ENCODE data around the gene SDR9C7. TPM values are rescaled to one million over a fixed set of nuclear protein-coding genes. Genes with fewer than 3 reads are reported as not detected.

Gene SDR9C7
- total RNA-seq, 1 donor from 2014 or later, result not detected

DNA sequence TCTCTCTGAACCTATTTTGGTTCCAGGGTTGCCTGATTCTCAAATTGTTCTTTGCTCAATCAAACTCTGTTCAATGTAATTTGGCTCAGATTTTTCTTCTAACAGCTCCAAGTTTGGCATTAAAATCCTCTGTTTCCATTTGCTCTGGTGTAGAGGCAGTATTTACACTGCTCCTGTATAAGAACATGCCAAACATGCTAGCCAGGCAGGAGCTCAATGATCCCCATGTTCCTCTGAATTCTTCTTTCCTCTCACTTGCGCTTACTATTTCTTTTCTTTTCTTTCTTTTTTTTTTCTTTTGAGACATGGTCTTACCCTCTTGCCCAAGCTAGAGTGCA is 17.2 kb downstream of the SDR9C7 start:
- no peak for FAIRE-seq
- TF ChIP-seq EZH2 (IDR thresholded peaks at IDR 0.05; ENCODE audit: insufficient read depth, low read length), result no peak
- TF ChIP-seq, protein P1, sequence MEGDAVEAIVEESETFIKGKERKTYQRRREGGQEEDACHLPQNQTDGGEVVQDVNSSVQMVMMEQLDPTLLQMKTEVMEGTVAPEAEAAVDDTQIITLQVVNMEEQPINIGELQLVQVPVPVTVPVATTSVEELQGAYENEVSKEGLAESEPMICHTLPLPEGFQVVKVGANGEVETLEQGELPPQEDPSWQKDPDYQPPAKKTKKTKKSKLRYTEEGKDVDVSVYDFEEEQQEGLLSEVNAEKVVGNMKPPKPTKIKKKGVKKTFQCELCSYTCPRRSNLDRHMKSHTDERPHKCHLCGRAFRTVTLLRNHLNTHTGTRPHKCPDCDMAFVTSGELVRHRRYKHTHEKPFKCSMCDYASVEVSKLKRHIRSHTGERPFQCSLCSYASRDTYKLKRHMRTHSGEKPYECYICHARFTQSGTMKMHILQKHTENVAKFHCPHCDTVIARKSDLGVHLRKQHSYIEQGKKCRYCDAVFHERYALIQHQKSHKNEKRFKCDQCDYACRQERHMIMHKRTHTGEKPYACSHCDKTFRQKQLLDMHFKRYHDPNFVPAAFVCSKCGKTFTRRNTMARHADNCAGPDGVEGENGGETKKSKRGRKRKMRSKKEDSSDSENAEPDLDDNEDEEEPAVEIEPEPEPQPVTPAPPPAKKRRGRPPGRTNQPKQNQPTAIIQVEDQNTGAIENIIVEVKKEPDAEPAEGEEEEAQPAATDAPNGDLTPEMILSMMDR (IDR thresholded peaks at IDR 0.05; ENCODE audit: insufficient read depth, low read depth, low read length), result no peak
- peaks cover 1% of the 10 kb centered on the region for H3K36me3 Mint-ChIP-seq (ENCODE audit: low read depth, unreplicated experiment)

DNA sequence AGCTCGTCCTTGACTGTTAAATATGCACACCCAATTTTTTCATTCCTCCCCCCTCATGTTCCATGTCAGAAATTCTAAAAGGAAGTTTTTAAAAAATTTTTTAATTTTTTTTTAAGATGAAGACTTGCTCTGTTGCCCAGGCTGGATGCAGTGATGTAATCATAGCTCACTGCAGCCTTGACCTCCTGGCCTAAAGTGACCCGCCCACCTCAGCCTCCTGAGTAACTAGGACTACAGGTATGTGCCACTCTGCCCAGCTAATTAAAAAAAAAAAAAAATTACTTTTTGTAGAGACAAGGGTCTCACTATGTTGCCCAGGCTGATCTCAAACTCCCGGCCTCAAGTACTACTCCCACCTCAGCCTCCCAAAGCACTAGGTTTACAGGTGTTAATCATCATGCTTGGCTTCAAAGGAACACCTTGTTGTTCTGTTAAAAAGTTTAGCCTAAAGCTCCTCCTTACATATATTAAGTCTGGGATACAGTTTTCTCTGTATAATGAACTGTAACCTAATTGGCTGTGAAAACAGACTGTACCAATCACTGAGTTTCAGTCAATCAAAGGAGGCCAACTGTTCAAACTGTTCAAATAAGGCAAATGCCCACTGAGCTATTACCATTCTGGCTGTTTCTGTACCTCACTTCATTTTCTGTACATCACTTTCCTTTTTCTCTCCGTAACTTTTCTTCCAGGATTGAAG is 17.8 kb downstream of the SDR9C7 start:
- Histone ChIP-seq H3K4me2 (ENCODE audit: low read length) (no peak overlapping the region), H3K27ac (ENCODE audit: low read depth, low read length) (no peak overlapping the region), H3K9me3 (ENCODE audit: insufficient read depth, low read depth, low read length) (no peaks in the 10 kb centered on the region), H4K20me1 (ENCODE audit: insufficient read depth, low read length) (no peaks in the 10 kb centered on the region), H3K36me3 (ENCODE audit: insufficient read depth, low read length) (no peaks in the 10 kb centered on the region), H3K4me1 (ENCODE audit: insufficient read depth, low read length) (no peaks in the 10 kb centered on the region), H2AFZ (ENCODE audit: low read depth, low read length) (no peak overlapping the region), H3K79me2 (ENCODE audit: insufficient read depth, low read length) (no peaks in the 10 kb centered on the region), H3K9ac (ENCODE audit: low read length) (no peak overlapping the region), H3K4me3 (ENCODE audit: insufficient read depth, low read depth, low read length) (no peak overlapping the region), H3K27me3 (ENCODE audit: insufficient read depth, low read length) (no peaks in the 10 kb centered on the region)
- peaks cover 6% of the 10 kb centered on the region for H3K9me3 Mint-ChIP-seq (ENCODE audit: unreplicated experiment)
- no peak overlapping the region for H3K4me3 Mint-ChIP-seq (ENCODE audit: unreplicated experiment)
- no peak for DNase-seq (ENCODE audit: low read depth)
- H3K36me3 Mint-ChIP-seq (ENCODE audit: low read depth, unreplicated experiment), result peaks cover 1% of the 10 kb centered on the region
- FAIRE-seq, result no peak
- H3K27me3 Mint-ChIP-seq (ENCODE audit: low read depth, unreplicated experiment), result peaks cover 19% of the 10 kb centered on the region
- no peak for TF ChIP-seq EZH2 (IDR thresholded peaks at IDR 0.05; ENCODE audit: insufficient read depth, low read length)
- TF ChIP-seq, protein P1 (IDR thresholded peaks at IDR 0.05; ENCODE audit: insufficient read depth, low read depth, low read length), result no peak
- H3K4me1 Mint-ChIP-seq (ENCODE audit: low read depth, unreplicated experiment), result no peaks in the 10 kb centered on the region
- no peak overlapping the region for H3K27ac Mint-ChIP-seq (ENCODE audit: unreplicated experiment)

More for the DNA sequence above, 17.2 kb downstream of the SDR9C7 start:
- Histone ChIP-seq H3K79me2 (ENCODE audit: insufficient read depth, low read length) (no peaks in the 10 kb centered on the region), H4K20me1 (ENCODE audit: insufficient read depth, low read length) (no peaks in the 10 kb centered on the region), H3K36me3 (ENCODE audit: insufficient read depth, low read length) (no peaks in the 10 kb centered on the region), H3K4me3 (ENCODE audit: insufficient read depth, low read depth, low read length) (no peak overlapping the region), H3K4me1 (ENCODE audit: insufficient read depth, low read length) (no peaks in the 10 kb centered on the region), H3K27ac (ENCODE audit: low read depth, low read length) (no peak overlapping the region), H3K27me3 (ENCODE audit: insufficient read depth, low read length) (no peaks in the 10 kb centered on the region), H2AFZ (ENCODE audit: low read depth, low read length) (no peak overlapping the region), H3K9me3 (ENCODE audit: insufficient read depth, low read depth, low read length) (no peaks in the 10 kb centered on the region), H3K9ac (ENCODE audit: low read length) (no peak overlapping the region), H3K4me2 (ENCODE audit: low read length) (no peak overlapping the region)
- Mint-ChIP-seq H3K27ac (ENCODE audit: unreplicated experiment) (no peak overlapping the region), H3K4me3 (ENCODE audit: unreplicated experiment) (no peak overlapping the region), H3K4me1 (ENCODE audit: low read depth, unreplicated experiment) (no peaks in the 10 kb centered on the region), H3K27me3 (ENCODE audit: low read depth, unreplicated experiment) (peaks cover 16% of the 10 kb centered on the region), H3K9me3 (ENCODE audit: unreplicated experiment) (peaks cover 2% of the 10 kb centered on the region)
- DNase-seq (ENCODE audit: low read depth), result no peak

DNA sequence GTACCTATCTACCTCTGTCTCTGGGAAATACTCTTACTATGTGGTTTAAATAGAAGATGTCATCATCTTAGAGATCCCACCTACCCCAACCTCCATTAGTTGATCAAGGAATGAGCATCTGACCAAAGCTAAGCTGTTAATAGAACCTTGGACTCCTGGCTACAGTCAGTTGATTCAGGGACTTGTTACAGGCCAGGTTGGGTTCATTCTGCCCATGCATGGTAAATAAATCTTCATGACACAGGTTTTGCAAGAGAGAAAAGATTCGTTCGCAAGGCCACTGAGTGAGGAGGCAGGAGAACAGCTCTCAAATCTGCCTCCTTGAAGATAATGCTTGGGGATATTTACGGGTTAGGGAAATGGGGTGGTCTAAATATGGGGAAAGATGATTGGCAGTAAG is 19.5 kb downstream of the SDR9C7 start:
- no peaks in the 10 kb centered on the region for H3K79me2 ChIP-seq (ENCODE audit: insufficient read depth, low read length)
- no peaks in the 10 kb centered on the region for H3K27me3 ChIP-seq (ENCODE audit: insufficient read depth, low read length)
- no peaks in the 10 kb centered on the region for H3K4me1 Mint-ChIP-seq (ENCODE audit: low read depth, unreplicated experiment)
- peaks cover 28% of the 10 kb centered on the region for H3K27me3 Mint-ChIP-seq (ENCODE audit: low read depth, unreplicated experiment)
- no peak overlapping the region for H3K4me2 ChIP-seq (ENCODE audit: low read length)
- no peak overlapping the region for H3K4me3 ChIP-seq (ENCODE audit: insufficient read depth, low read depth, low read length)
- no peaks in the 10 kb centered on the region for H3K9me3 ChIP-seq (ENCODE audit: insufficient read depth, low read depth, low read length)
- no peak for FAIRE-seq
- peaks cover 17% of the 10 kb centered on the region for H3K9me3 Mint-ChIP-seq (ENCODE audit: unreplicated experiment)
- H3K4me1 ChIP-seq (ENCODE audit: insufficient read depth, low read length), result no peaks in the 10 kb centered on the region
- no peak overlapping the region for H2AFZ ChIP-seq (ENCODE audit: low read depth, low read length)
- DNase-seq (ENCODE audit: low read depth), result no peak
- H3K36me3 ChIP-seq (ENCODE audit: insufficient read depth, low read length), result no peaks in the 10 kb centered on the region
- H3K27ac Mint-ChIP-seq (ENCODE audit: unreplicated experiment), result no peak overlapping the region
- H4K20me1 ChIP-seq (ENCODE audit: insufficient read depth, low read length), result no peaks in the 10 kb centered on the region
- no peak overlapping the region for H3K27ac ChIP-seq (ENCODE audit: low read depth, low read length)
- H3K36me3 Mint-ChIP-seq (ENCODE audit: low read depth, unreplicated experiment), result peaks cover 1% of the 10 kb centered on the region
- TF ChIP-seq, protein P1 (IDR thresholded peaks at IDR 0.05; ENCODE audit: insufficient read depth, low read depth, low read length), result no peak
- TF ChIP-seq EZH2 (IDR thresholded peaks at IDR 0.05; ENCODE audit: insufficient read depth, low read length), result no peak
- H3K4me3 Mint-ChIP-seq (ENCODE audit: unreplicated experiment), result no peak overlapping the region
- H3K9ac ChIP-seq (ENCODE audit: low read length), result no peak overlapping the region

Data from astrocyte (in vitro differentiated cells and primary cell).